GM19468 (cell line): ENCODE measurements around the gene ADPRHL1.
"Not testable (repeated sequence)": the region's sequence is repeated elsewhere in the genome, so short reads cannot be mapped to it uniquely, and the experiment has no call there.

ENCODE experiments used
- ATAC-seq: cut with Tn5 transposase; IDR thresholded peaks from one replicate; pipeline ENCODE4 v1.9.1; 2021; ENCODE audit warnings: mild to moderate bottlenecking, moderate library complexity, moderate number of reproducible peaks; ENCODE audit not compliant: unreplicated experiment; ENCODE audit errors: extremely low read depth

The ADPRHL1 gene

GRCh38 chr13:113483081-113483480 lies 29.8 kb upstream of the ADPRHL1 start:
- no peak for ATAC-seq

- ATAC-seq: no peak
Observed at GRCh38 chr13:113479179-113479578, 25.9 kb upstream of the ADPRHL1 start.

- no peak for ATAC-seq
Observed at GRCh38 chr13:113477724-113478123, 24.4 kb upstream of the ADPRHL1 start.

- no peak for ATAC-seq
Observed at GRCh38 chr13:113476811-113477210, 23.5 kb upstream of the ADPRHL1 start.

- no peak for ATAC-seq
Observed at GRCh38 chr13:113475911-113476310, 22.6 kb upstream of the ADPRHL1 start.

GRCh38 chr13:113475280-113475679 lies 22.0 kb upstream of the ADPRHL1 start:
- no peak for ATAC-seq

GRCh38 chr13:113474179-113474578 lies 20.9 kb upstream of the ADPRHL1 start:
- no peak for ATAC-seq

- no peak for ATAC-seq
Observed at GRCh38 chr13:113472355-113473025, 19.2 kb upstream of the ADPRHL1 start.

- ATAC-seq: no peak
Observed at GRCh38 chr13:113471844-113472243, 18.6 kb upstream of the ADPRHL1 start.

GRCh38 chr13:113470635-113471163 lies 17.4 kb upstream of the ADPRHL1 start:
- not testable (repeated sequence) for ATAC-seq

- ATAC-seq: no peak
Observed at GRCh38 chr13:113470073-113470472, 16.8 kb upstream of the ADPRHL1 start.

- no peak for ATAC-seq
Observed at GRCh38 chr13:113469582-113469981, 16.3 kb upstream of the ADPRHL1 start.

GRCh38 chr13:113468472-113469201 lies 15.3 kb upstream of the ADPRHL1 start:
- ATAC-seq: no peak

- ATAC-seq: no peak
Observed at GRCh38 chr13:113468029-113468428, 14.7 kb upstream of the ADPRHL1 start.

- no peak for ATAC-seq
Observed at GRCh38 chr13:113466383-113466782, 13.1 kb upstream of the ADPRHL1 start.

GRCh38 chr13:113465300-113465699 lies 12.0 kb upstream of the ADPRHL1 start:
- no peak for ATAC-seq

GRCh38 chr13:113464476-113464875 lies 11.2 kb upstream of the ADPRHL1 start:
- ATAC-seq: no peak

GRCh38 chr13:113461022-113461751 lies 7.9 kb upstream of the ADPRHL1 start:
- ATAC-seq: no peak

- ATAC-seq: no peak
Observed at GRCh38 chr13:113460599-113460998, 7.3 kb upstream of the ADPRHL1 start.

GRCh38 chr13:113460064-113460555 lies 6.8 kb upstream of the ADPRHL1 start:
- ATAC-seq: no peak
